GM12874 (cell line): ENCODE data around the gene FOXJ3.
A peak's percentile ranks its signal among the peaks of the same experiment; 100 is the strongest.

Experiments used
- TF ChIP-seq, protein P1 (sequence below): IDR thresholded peaks from 2 replicates; pipeline ENCODE4 v1.5.1; 2011; ENCODE audit warnings: low read depth, mild to moderate bottlenecking, control low read depth, low read length, moderate library complexity; ENCODE audit not compliant: insufficient read depth

Gene FOXJ3

DNA sequence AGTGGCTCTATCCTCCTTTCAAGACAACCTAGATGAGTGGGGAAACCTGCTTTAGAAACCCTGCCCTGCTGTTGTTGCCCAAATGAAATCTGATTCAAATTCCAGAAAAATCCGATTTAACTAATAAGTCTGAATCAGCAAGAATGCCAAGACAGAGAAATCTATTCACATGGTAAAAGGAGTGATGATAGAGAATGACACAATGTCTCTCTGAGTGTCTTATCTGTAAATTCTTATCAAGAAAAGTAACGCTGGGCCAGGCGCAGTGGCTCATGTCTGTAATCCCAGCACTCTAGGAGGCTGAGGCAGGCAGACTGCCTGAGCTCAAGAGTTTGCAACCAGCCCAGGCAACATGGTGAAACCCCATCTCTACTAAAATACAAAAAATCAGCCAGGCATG, 156.8 kb downstream of the FOXJ3 start:
- TF ChIP-seq, protein P1, sequence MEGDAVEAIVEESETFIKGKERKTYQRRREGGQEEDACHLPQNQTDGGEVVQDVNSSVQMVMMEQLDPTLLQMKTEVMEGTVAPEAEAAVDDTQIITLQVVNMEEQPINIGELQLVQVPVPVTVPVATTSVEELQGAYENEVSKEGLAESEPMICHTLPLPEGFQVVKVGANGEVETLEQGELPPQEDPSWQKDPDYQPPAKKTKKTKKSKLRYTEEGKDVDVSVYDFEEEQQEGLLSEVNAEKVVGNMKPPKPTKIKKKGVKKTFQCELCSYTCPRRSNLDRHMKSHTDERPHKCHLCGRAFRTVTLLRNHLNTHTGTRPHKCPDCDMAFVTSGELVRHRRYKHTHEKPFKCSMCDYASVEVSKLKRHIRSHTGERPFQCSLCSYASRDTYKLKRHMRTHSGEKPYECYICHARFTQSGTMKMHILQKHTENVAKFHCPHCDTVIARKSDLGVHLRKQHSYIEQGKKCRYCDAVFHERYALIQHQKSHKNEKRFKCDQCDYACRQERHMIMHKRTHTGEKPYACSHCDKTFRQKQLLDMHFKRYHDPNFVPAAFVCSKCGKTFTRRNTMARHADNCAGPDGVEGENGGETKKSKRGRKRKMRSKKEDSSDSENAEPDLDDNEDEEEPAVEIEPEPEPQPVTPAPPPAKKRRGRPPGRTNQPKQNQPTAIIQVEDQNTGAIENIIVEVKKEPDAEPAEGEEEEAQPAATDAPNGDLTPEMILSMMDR = no peak

DNA sequence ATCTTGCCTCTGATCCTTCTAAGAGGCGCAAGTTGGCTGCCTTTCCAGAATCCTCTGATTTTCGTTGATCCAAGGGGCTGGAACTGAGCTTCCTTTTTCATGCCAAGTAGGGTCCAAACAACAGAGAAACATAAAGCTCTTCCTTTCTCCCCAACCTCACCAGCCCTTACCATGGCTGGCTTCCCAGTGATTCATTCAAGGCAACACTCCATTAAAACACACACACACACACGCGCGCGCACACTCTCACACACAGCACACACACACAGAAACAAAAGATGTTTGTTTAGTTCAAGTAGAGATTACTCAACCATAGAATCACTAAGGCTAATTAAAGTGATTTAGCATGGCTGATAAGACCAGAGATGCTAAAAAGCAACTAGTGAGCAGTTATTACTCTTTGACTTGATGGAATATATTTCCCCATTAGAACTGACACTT, 157.5 kb downstream of the FOXJ3 start:
- TF ChIP-seq, protein P1 = no peak

DNA sequence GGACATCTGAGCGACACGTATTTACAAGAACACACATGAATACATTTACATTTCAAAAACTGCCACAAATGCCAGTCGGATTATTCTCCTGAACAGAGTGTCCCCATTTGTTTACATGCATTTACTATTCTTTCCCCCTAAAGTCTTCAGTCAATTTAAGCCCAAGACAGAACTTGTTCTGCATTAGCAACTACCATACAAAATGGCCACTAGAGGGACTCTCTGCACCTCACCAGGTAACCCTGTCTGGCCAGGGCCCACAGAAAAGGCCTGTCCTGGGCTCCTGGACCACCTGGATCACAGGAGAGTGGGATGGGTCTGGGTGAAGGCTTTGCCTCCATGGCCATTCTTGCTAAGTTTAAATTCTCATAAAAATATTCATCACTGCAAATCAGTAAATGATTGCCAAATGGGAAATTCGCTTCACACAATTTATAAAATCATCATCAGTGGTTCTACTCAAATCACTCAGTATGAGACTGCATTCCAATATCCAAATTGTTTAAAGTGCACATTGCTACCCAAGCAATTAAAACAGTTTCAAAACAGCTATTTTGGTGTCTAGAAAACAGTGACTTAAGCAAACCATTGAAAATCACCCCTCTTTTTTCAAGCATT, 158.0 kb downstream of the FOXJ3 start:
- TF ChIP-seq, protein P1 = peak; percentile 73

DNA sequence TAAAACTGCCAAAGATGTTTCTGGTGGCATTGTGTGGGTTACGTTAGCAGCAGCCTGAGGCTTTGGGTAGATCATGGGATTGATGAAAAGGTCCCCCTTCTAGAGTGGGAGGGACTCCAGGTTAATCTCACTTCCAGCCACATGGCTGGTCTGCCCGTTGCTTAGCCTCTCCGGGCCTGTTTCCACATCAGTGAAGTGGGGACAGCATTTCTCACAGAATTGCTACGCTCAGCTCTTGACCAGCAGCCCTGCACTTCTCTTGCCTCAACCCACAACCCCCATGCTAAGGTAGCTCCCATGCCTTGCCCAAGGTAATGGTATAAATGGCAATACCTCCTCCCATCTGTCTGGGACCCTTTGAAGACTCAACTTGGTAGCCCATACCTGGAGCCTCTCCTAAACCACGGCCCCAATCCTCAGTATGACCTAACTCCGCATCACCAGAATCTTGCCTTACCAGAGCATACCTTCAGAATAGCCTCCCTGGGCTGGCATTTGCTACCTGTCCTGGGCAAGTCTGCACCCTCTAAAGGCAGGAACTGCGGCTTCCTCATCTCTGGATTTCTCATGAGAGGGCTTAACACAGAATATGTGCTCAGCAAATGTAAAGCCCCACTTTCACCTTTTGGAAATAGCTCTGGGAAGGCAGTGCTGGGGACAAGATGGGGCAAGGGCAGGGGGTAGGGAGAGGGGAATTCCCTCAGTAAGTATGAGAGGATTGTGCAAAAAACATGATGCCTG, 159.6 kb downstream of the FOXJ3 start:
- TF ChIP-seq, protein P1 = no peak

DNA sequence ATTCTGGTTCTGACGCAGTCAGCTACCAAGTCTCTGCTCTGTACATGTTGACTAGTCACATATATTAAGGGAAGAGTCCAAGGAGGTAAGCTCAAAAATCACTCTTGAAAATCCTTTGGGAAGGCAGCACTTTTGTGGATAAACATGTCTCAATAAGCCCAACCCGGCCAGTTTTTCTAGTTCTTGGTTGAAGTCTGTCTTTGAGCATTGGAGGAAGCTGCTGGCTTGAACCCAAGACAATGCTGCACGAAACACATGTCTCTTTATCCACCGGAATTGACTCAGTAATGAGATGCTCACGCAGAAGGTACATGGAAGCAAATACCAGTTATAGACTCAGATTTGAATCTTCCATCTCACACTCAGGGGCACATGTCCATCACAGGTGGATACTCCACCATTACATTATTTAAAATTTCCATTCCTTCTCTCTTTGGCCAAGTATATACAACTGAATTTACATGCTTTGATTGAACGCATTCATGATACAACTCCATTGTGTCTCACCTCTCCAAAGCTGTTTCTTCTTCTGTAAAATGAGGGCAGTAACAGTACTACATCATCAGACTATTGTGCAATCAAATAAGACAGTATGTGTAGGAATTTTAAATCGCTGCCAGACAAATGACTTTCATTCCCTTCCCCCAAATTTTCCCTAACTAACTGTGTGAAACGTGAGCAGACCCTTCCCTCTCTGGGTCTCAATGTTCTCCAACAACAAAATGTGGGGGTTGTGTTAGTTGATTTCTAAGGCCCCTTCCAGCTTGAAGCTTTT, 160.9 kb downstream of the FOXJ3 start:
- TF ChIP-seq, protein P1 = no peak

DNA sequence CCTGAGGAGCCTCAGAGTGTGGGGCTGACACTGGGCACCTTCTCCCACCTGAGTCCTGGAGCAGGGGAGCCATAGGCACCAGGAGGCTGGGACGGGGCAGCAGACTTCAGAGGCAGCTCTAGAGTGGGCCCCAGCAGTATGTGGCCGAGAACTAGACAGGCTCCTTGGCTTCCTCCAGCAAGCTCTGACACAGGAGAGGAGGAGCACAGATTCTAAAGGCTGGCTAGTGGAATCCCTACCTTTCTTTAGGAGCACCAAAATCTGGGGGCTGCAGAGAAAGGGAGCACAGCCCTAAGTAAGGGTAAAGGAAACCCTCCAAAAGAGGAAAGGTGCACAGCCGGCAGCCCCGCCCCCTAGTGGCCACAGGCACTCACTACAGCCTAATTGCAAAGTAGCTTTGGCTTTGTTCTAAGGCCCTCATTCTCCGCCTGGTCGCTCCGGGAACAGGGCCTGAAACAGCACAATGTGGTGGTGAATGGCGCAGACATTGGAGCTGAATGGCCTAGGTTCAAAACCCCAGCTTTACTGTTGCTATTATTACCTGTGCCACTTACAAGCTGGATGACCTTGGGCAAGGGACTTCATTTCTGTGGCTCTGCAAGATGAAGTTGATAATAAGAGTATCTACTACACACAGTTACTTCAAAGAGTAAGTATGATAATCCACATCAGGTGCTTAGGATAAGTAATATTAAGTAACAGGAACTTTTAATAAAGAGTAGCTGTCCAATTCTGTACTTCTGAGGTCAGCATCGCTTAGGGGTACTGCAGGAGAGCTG, 161.7 kb downstream of the FOXJ3 start:
- TF ChIP-seq, protein P1 = peak; percentile 97
